AG04450 (cell line): ENCODE measurements around the gene MRPL33. TPM values are rescaled to one million over a fixed set of nuclear protein-coding genes. Genes with fewer than 3 reads are reported as not detected.

Source experiments
- CTCF ChIA-PET: fragments of 300-600, 350-600 bp; formaldehyde crosslinking; extraction: SDS; loops from one replicate; lab custom pipeline; 2022; ENCODE audit warnings: antibody characterized with exemption, inconsistent platforms; lab: Charles Lee
- POLR2A ChIA-PET: fragments of 350-600 bp; formaldehyde crosslinking; extraction: SDS; loops from one replicate; lab custom pipeline; 2021; ENCODE audit warnings: antibody characterized with exemption, inconsistent platforms; lab: Yijun Ruan, JAX
- DNase-seq: peaks from one replicate; pipeline ENCODE4 v3.0.0-alpha.2; 2011; ENCODE audit warnings: low read depth, low spot score
- H3K27ac ChIP-seq: one replicate; pipeline ENCODE4 v1.5.1; 2012; ENCODE audit warnings: low read depth, low read length, control low read depth
- H3K27me3 ChIP-seq: one replicate; pipeline ENCODE4 v1.6.0; 2012; ENCODE audit warnings: low read length; ENCODE audit not compliant: control insufficient read depth, insufficient read depth
- H3K4me3 ChIP-seq: 2 replicates; pipeline ENCODE4 v1.5.1; 2011; ENCODE audit warnings: mild to moderate bottlenecking, low read depth, low read length, control low read depth
- H3K9me3 ChIP-seq: 2 replicates; pipeline ENCODE4 v1.5.1; 2012; ENCODE audit warnings: low read length; ENCODE audit not compliant: control insufficient read depth, insufficient read depth
- polyA plus RNA-seq: library from polyadenylated mRNA; depleted of rRNA; stranded (reverse); fragments of >200 nt; gene quantifications from 2 replicates; pipeline ENCODE4 v1.2.3, GENCODE V29; 2011
- TF ChIP-seq, protein P1 (sequence below): IDR thresholded peaks from 2 replicates; pipeline ENCODE4 v1.5.1; 2011; ENCODE audit warnings: low read depth, low read length, control low read depth, inconsistent platforms

Gene MRPL33
- polyA plus RNA-seq, 1 experiment: 137 TPM

DNA sequence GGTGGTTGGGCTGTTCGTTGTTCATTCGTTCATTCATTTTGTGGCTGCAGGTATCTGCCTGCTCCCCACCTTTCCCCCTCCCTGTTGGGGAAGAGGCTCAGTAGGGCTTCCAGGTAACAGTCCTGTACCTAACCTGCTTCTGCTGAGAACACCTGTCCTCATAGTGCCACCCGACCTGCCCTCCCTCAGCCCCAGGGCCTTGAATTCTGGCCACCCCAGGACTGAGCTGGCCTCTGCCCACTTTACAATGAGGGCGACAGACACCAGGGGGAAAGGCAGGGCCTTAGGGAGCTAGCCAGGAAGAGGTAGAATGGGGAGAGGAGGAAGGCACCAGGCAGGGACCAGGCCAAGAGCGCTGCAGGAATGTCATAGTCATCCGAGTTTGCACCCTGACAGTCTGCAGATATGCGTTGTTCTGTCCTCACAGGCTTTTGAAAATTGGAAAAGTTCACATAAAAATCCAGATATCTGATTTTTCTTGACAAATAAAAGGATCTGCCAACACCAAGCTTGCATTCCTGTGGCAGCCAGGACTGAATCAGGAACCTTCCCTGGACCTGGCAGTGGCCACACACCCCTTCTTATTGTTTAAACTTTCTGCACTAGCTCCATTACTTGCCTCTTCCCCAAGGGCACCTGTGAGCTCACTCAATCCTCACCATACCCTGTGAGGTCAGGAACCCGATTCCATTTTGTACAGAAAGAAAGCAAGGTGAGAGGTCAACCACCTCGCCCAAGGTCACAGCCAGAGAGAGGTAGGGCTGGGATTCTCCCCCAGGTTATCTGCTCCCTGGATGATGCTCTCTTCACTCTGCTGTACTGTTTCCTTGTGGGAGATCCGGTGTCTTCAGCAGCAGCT lies 35.3 kb upstream of the MRPL33 start:
- TF ChIP-seq, protein P1, sequence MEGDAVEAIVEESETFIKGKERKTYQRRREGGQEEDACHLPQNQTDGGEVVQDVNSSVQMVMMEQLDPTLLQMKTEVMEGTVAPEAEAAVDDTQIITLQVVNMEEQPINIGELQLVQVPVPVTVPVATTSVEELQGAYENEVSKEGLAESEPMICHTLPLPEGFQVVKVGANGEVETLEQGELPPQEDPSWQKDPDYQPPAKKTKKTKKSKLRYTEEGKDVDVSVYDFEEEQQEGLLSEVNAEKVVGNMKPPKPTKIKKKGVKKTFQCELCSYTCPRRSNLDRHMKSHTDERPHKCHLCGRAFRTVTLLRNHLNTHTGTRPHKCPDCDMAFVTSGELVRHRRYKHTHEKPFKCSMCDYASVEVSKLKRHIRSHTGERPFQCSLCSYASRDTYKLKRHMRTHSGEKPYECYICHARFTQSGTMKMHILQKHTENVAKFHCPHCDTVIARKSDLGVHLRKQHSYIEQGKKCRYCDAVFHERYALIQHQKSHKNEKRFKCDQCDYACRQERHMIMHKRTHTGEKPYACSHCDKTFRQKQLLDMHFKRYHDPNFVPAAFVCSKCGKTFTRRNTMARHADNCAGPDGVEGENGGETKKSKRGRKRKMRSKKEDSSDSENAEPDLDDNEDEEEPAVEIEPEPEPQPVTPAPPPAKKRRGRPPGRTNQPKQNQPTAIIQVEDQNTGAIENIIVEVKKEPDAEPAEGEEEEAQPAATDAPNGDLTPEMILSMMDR: no peak
- Histone ChIP-seq H3K4me3 (no peak overlapping the region), H3K27me3 (no peaks in the 10 kb centered on the region), H3K27ac (no peak overlapping the region), H3K9me3 (no peaks in the 10 kb centered on the region; the same call in 1 of the 2 replicates)
- DNase-seq: no peak
- ChIA-PET CTCF (interaction anchor here (0.5 to 2.5 kb wide), 4 partner anchors 11 to 34 kb away, joined by 3 to 10 read pairs (median 4); no protein-coding TSS in a partner anchor), POLR2A (no interaction called here)

DNA sequence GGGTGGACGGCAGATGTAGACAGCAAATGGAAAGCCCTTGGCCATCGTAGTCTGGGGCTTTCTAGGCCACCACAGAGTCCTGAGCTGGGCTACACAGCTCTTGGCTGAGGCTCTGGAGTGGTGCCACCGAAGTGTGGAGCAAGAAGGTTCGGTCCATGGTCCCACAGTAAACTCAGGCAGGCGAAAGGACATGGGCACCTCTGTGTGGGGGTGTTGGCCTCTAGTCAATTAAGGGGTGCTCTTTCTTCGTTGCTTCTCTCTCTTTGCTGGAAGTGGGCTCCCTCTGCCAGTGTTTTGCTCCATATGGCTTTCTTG lies 34.7 kb upstream of the MRPL33 start:
- TF ChIP-seq, protein P1: no peak
- Histone ChIP-seq H3K27ac (no peak overlapping the region), H3K9me3 (no peaks in the 10 kb centered on the region; the same call in 1 of the 2 replicates), H3K27me3 (no peaks in the 10 kb centered on the region), H3K4me3 (no peak overlapping the region)
- DNase-seq: no peak
- ChIA-PET POLR2A (interaction anchor here (0.9 kb wide), 1 partner anchor 17 kb away, joined by 3 read pairs; no protein-coding TSS in a partner anchor), CTCF (interaction anchor here (1.2 to 2.5 kb wide), 2 partner anchors 12 to 14 kb away, joined by 4 to 10 read pairs; no protein-coding TSS in a partner anchor)

GRCh38 chr2:27737676-27738348 lies 33.7 kb upstream of the MRPL33 start:
- no peaks in the 10 kb centered on the region; the same call in 1 of the 2 replicates for H3K9me3 ChIP-seq
- CTCF ChIA-PET: interaction anchor here (2.5 kb wide), 1 partner anchor 15 kb away, joined by 10 read pairs; no protein-coding TSS in a partner anchor
- H3K27ac ChIP-seq: no peak overlapping the region
- H3K27me3 ChIP-seq: no peaks in the 10 kb centered on the region
- no peak overlapping the region for H3K4me3 ChIP-seq
- TF ChIP-seq, protein P1: no peak
- POLR2A ChIA-PET: interaction anchor here (0.9 kb wide), 1 partner anchor 18 kb away, joined by 3 read pairs; no protein-coding TSS in a partner anchor
- DNase-seq: peak; percentile 7

DNA sequence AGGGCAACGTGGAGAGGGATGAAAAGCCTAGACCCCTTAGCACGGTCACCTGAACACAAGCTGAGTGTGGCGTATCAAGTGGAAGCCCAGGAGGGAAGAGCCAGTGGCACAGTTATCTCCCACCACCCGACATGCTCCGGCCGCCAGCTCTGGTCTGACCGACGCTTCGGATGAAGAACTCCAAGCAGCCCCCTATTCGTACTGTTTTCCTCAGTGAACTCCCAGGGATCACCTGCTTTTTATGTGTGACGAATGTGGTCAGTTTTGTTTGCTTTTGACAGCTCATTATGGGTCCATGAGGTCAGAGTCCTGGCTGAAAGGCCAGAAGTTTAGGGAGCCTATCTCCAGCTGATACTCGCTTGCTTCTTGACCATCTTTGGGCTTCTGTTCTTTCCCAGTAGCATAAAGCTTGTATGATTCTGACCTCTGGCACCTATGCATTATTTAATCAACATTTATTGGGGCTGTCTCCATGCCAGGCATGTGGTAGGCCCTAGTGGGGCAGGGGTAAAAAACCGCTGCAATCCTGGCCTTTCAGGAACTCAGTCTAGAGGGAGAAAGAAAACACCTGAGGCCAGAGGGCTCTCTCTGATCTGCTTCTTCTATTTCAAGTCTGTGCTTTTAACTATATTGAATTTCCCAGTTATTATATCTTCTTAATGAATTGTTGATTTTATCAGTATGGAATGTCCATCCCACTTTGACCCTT lies 33.0 kb upstream of the MRPL33 start:
- no peak overlapping the region for H3K27ac ChIP-seq
- no peaks in the 10 kb centered on the region for H3K27me3 ChIP-seq
- DNase-seq: no peak
- ChIA-PET POLR2A (no interaction called here), CTCF (interaction anchor here (0.6 to 2.5 kb wide), 2 partner anchors 16 to 32 kb away, joined by 4 to 10 read pairs; no protein-coding TSS in a partner anchor)
- H3K4me3 ChIP-seq: no peak overlapping the region
- TF ChIP-seq, protein P1: no peak
- H3K9me3 ChIP-seq: no peaks in the 10 kb centered on the region; the same call in 1 of the 2 replicates
